NCI-H526 (cell line): ENCODE measurements around the gene HSPA1L.
"Not testable (repeated sequence)": the region's sequence is repeated elsewhere in the genome, so short reads cannot be mapped to it uniquely, and the experiment has no call there.

Experiments
- DNase-seq, 2 experiments: peaks; one replicate each; lab custom pipeline; 2025; lab: John Stamatoyannopoulos, UW

The HSPA1L gene

GRCh38 chr6:31815025-31815838 lies at the start of gene HSPA1L, which contains the start of gene HSPA1A:
Gene HSPA1L, minus strand, starts transcription at chr6:31815283. Its CDS starts 3,311 bp downstream, at chr6:31811972.
Gene HSPA1A, plus strand, starts transcription at chr6:31815543. Its CDS starts 214 bp downstream, at chr6:31815757.
- peak; percentile 97 to 98 for DNase-seq

- no peak for DNase-seq
Measured at GRCh38 chr6:31864818-31865204, 49.7 kb upstream of the HSPA1L start.

GRCh38 chr6:31864123-31864562 lies 49.1 kb upstream of the HSPA1L start:
- DNase-seq, result not testable (repeated sequence)

- peak; percentile 100 for DNase-seq
Measured at GRCh38 chr6:31862344-31863235, 47.5 kb upstream of the HSPA1L start, which contains the start of gene NEU1. Gene NEU1, minus strand, starts transcription at chr6:31862821. Its CDS starts 45 bp downstream, at chr6:31862776.

- DNase-seq, result no peak
Measured at GRCh38 chr6:31861919-31862343, 46.8 kb upstream of the HSPA1L start.

- no peak for DNase-seq
Measured at GRCh38 chr6:31861150-31861549, 46.1 kb upstream of the HSPA1L start.

GRCh38 chr6:31860349-31860748 lies 45.3 kb upstream of the HSPA1L start:
- no peak for DNase-seq

GRCh38 chr6:31859923-31860322 lies 44.8 kb upstream of the HSPA1L start:
- DNase-seq, result no peak

- no peak for DNase-seq
Measured at GRCh38 chr6:31858707-31859106, 43.6 kb upstream of the HSPA1L start.

- DNase-seq, result not testable (repeated sequence)
Measured at GRCh38 chr6:31857774-31858173, 42.7 kb upstream of the HSPA1L start.

GRCh38 chr6:31851980-31852718 lies 37.1 kb upstream of the HSPA1L start:
- peak in 1 of 2 experiments; percentile 41 for DNase-seq

GRCh38 chr6:31851485-31851832 lies 36.4 kb upstream of the HSPA1L start:
- no peak for DNase-seq

- no peak for DNase-seq
Measured at GRCh38 chr6:31850765-31851484, 35.8 kb upstream of the HSPA1L start.

GRCh38 chr6:31847276-31847978 lies 32.3 kb upstream of the HSPA1L start:
- no peak for DNase-seq

GRCh38 chr6:31844507-31844906 lies 29.4 kb upstream of the HSPA1L start:
- DNase-seq, result no peak

- no peak for DNase-seq
Measured at GRCh38 chr6:31842053-31842452, 27.0 kb upstream of the HSPA1L start.

GRCh38 chr6:31839779-31840126 lies 24.7 kb upstream of the HSPA1L start:
- DNase-seq, result not testable (repeated sequence)

GRCh38 chr6:31838968-31839367 lies 23.9 kb upstream of the HSPA1L start:
- DNase-seq, result no peak

- DNase-seq, result not testable (repeated sequence)
Measured at GRCh38 chr6:31838114-31838553, 23.1 kb upstream of the HSPA1L start.

GRCh38 chr6:31837369-31838113 lies 22.5 kb upstream of the HSPA1L start:
- no peak for DNase-seq
